NCI-H146 treated with DMSO at 0.1 percent for 48 hours (cell line): ENCODE data around the gene IRX2.

ENCODE experiments used
- DNase-seq: peaks from one replicate; lab custom pipeline; 2025; ENCODE audit not compliant: unreplicated experiment; lab: John Stamatoyannopoulos, UW

IRX2 gene

GRCh38 chr5:2751592-2752021 lies at the start of gene IRX2:
Gene IRX2 (minus strand): TSS chr5:2751677. CDS start chr5:2751413, 264 bp downstream.
- DNase-seq, result no peak

GRCh38 chr5:2800035-2800434 lies 48.6 kb upstream of the IRX2 start:
- no peak for DNase-seq

- no peak for DNase-seq
These were observed 46.5 kb upstream of the IRX2 start for GRCh38 chr5:2797981-2798380.

- DNase-seq, result no peak
These were observed 45.7 kb upstream of the IRX2 start for GRCh38 chr5:2797160-2797559.

GRCh38 chr5:2783223-2783622 lies 31.7 kb upstream of the IRX2 start:
- no peak for DNase-seq

GRCh38 chr5:2782658-2783057 lies 31.2 kb upstream of the IRX2 start:
- no peak for DNase-seq

GRCh38 chr5:2780421-2781171 lies 29.1 kb upstream of the IRX2 start:
- no peak for DNase-seq

- no peak for DNase-seq
These were observed 28.0 kb upstream of the IRX2 start for GRCh38 chr5:2779459-2779858.

- DNase-seq, result no peak
These were observed 25.1 kb upstream of the IRX2 start for GRCh38 chr5:2776337-2777302.

GRCh38 chr5:2773327-2773726 lies 21.9 kb upstream of the IRX2 start:
- DNase-seq, result no peak

- DNase-seq, result no peak
These were observed 15.6 kb upstream of the IRX2 start for GRCh38 chr5:2767089-2767488.

- DNase-seq, result no peak
These were observed 13.1 kb upstream of the IRX2 start for GRCh38 chr5:2764581-2764980.

- DNase-seq, result no peak
These were observed 12.0 kb upstream of the IRX2 start for GRCh38 chr5:2763533-2763794.

GRCh38 chr5:2762744-2763532 lies 11.5 kb upstream of the IRX2 start:
- no peak for DNase-seq

- no peak for DNase-seq
These were observed 10.5 kb upstream of the IRX2 start for GRCh38 chr5:2761921-2762488.

GRCh38 chr5:2759696-2760461 lies 8.4 kb upstream of the IRX2 start:
- DNase-seq, result no peak

- DNase-seq, result no peak
These were observed 7.6 kb upstream of the IRX2 start for GRCh38 chr5:2759091-2759490.

GRCh38 chr5:2758632-2759031 lies 7.2 kb upstream of the IRX2 start:
- no peak for DNase-seq

GRCh38 chr5:2757563-2758351 lies 6.3 kb upstream of the IRX2 start:
- DNase-seq, result no peak
